Suprapubic skin (tissue), 4 donors: Measurements from ENCODE around the gene RNF44. TPM values are rescaled to one million over a fixed set of nuclear protein-coding genes. Genes with fewer than 3 reads are reported as not detected.

ENCODE experiments used
- DNase-seq, 2 donors: peaks; one replicate each; pipeline ENCODE4 v3.0.0-alpha.2; 2019; ENCODE audit warnings: low spot score in 2 of 2
- H3K27ac ChIP-seq: fragments of 200-600 bp; sonication (generic); one replicate; pipeline ENCODE4 v1.5.1; 2019
- H3K27me3 ChIP-seq: fragments of 200-600 bp; sonication (generic); one replicate; pipeline ENCODE4 v1.5.1; 2019
- H3K36me3 ChIP-seq: fragments of 200-600 bp; sonication (generic); one replicate; pipeline ENCODE4 v1.5.1; 2019
- H3K4me1 ChIP-seq: fragments of 200-600 bp; sonication (generic); one replicate; pipeline ENCODE4 v1.5.1; 2019
- H3K4me3 ChIP-seq: fragments of 200-600 bp; sonication (generic); one replicate; pipeline ENCODE4 v1.5.1; 2019; ENCODE audit warnings: mild to moderate bottlenecking
- H3K9me3 ChIP-seq: fragments of 200-600 bp; sonication (generic); one replicate; pipeline ENCODE4 v1.5.1; 2019
- EP300 ChIP-seq: sonication (generic); formaldehyde crosslinking; IDR thresholded peaks from one replicate; pipeline ENCODE4 v1.6.1; 2017; ENCODE audit warnings: antibody characterized with exemption
- POLR2A ChIP-seq, 2 donors: fragments of 450-650 bp; IDR thresholded peaks; one replicate each; pipeline ENCODE4 v1.6.1; 2017; ENCODE audit warnings: antibody characterized with exemption in 2 of 2, mild to moderate bottlenecking in 2 of 2, moderate library complexity in 2 of 2
- POLR2AphosphoS5 ChIP-seq, 3 donors: sonication (generic); formaldehyde crosslinking; IDR thresholded peaks; one replicate each; pipeline ENCODE4 v1.6.1; 2017; ENCODE audit warnings: antibody characterized with exemption in 3 of 3
- WGBS: methylation state at CpG from one replicate; pipeline ENCODE4 v1.1.5; 2018; 5-methylcytosine and 5-hydroxymethylcytosine counted together
- total RNA-seq, 4 donors: library from RNA; depleted of rRNA; stranded (reverse); fragments of >200 nt; gene quantifications; one replicate each; pipeline ENCODE4 v1.1.0, GENCODE V29; 2016
- TF ChIP-seq, protein P1 (sequence below), 2 donors: fragments of 200-600 bp in 1 of 2; fragments of 450-650 bp in 1 of 2; sonication (generic) in 1 of 2; IDR thresholded peaks; one replicate each; pipeline ENCODE4 v1.5.1; 2016 to 2019; ENCODE audit warnings: antibody characterized with exemption in 2 of 2, mild to moderate bottlenecking in 1 of 2, moderate library complexity in 1 of 2

The RNF44 gene
- total RNA-seq, 4 donors from 2014 or later, result 36.9 to 65.9 (median 46.3) TPM

DNA sequence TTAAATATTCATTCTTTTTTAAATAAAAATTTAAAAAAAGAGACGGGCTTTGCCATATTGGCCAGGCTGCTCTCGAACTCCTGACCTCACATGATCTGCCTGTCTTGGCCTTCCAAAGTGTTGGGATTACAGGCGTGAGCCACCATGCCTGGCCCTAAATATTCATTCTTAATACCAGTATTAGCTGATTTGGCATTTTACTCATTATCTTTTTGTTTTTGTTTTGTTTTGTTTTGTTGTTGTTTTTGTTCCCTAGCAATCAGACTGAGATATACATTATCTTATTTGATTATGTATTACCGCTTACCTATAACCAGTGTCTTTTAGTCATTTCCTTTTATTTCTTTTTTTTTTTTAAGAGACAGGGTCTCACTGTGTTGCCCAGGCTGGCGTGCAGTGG is 37.9 kb downstream of the RNF44 start:
- Histone ChIP-seq H3K4me3 (no peak overlapping the region), H3K27me3 (no peaks in the 10 kb centered on the region), H3K9me3 (no peaks in the 10 kb centered on the region), H3K4me1 (no peaks in the 10 kb centered on the region), H3K36me3 (peaks cover 98% of the 10 kb centered on the region), H3K27ac (no peak overlapping the region)
- DNase-seq, result no peak
- TF ChIP-seq POLR2AphosphoS5 (IDR thresholded peaks at IDR 0.05) (no peak), POLR2A (IDR thresholded peaks at IDR 0.05) (no peak), EP300 (no peak)
- TF ChIP-seq, protein P1, sequence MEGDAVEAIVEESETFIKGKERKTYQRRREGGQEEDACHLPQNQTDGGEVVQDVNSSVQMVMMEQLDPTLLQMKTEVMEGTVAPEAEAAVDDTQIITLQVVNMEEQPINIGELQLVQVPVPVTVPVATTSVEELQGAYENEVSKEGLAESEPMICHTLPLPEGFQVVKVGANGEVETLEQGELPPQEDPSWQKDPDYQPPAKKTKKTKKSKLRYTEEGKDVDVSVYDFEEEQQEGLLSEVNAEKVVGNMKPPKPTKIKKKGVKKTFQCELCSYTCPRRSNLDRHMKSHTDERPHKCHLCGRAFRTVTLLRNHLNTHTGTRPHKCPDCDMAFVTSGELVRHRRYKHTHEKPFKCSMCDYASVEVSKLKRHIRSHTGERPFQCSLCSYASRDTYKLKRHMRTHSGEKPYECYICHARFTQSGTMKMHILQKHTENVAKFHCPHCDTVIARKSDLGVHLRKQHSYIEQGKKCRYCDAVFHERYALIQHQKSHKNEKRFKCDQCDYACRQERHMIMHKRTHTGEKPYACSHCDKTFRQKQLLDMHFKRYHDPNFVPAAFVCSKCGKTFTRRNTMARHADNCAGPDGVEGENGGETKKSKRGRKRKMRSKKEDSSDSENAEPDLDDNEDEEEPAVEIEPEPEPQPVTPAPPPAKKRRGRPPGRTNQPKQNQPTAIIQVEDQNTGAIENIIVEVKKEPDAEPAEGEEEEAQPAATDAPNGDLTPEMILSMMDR (IDR thresholded peaks at IDR 0.05), result no peak
- WGBS, result 94% methylated on average over 5 of the region's 5 CpGs

DNA sequence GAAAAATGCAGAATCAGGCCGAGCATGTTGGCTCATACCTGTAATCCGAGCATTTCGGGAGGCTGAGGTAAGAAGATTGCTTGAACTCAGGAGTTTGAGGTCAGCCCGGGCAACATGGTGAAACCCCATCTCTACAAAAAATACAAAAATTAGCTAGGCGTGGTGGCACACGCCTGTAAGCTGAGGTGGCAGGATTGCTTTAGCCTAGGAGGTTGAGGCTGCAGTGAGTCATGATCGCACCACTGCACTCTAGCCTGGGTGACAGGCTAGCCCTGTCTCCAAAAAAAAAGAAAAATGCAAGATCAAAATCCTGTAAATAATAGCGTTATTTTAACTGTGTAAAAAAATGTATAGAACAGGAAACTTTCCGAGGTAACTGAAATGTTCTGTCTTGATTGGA is 39.4 kb downstream of the RNF44 start:
- DNase-seq, result no peak
- H3K36me3 ChIP-seq, result peaks cover 98% of the 10 kb centered on the region
- no peaks in the 10 kb centered on the region for H3K27me3 ChIP-seq
- H3K9me3 ChIP-seq, result no peaks in the 10 kb centered on the region
- TF ChIP-seq POLR2A (IDR thresholded peaks at IDR 0.05), result no peak
- TF ChIP-seq, protein P1 (IDR thresholded peaks at IDR 0.05), result no peak
- no peak for TF ChIP-seq POLR2AphosphoS5 (IDR thresholded peaks at IDR 0.05)
- no peaks in the 10 kb centered on the region for H3K4me1 ChIP-seq
- H3K27ac ChIP-seq, result no peak overlapping the region
- H3K4me3 ChIP-seq, result no peak overlapping the region
- WGBS, result 66% methylated on average over 9 of the region's 9 CpGs

DNA sequence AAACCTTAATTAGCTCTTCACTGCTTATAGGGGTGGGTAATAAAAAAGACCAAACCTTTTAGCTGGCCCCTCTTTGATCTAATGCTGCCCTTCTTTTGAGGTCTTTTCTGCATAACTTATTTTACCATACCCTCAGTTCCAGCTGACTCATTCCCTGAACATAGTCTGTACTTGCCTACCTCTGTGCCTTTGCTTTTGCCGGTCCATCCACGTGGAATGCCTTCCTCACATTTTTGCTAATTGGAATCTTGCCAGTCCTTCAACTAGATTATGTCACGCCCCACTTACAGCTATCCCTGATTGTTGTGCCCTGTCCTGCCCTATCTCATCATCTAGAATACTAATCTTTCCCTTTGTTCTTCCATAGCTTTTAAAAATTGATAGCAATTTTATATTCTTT is 44.8 kb downstream of the RNF44 start:
- 31% methylated on average over 3 of the region's 3 CpGs for WGBS
- TF ChIP-seq POLR2A (IDR thresholded peaks at IDR 0.05), result no peak
- TF ChIP-seq, protein P1 (IDR thresholded peaks at IDR 0.05), result no peak
- no peak for TF ChIP-seq POLR2AphosphoS5 (IDR thresholded peaks at IDR 0.05)
- no peak for TF ChIP-seq EP300
- no peaks in the 10 kb centered on the region for H3K9me3 ChIP-seq
- no peak overlapping the region for H3K4me3 ChIP-seq
- peaks cover 86% of the 10 kb centered on the region for H3K36me3 ChIP-seq
- peaks cover 7% of the 10 kb centered on the region for H3K4me1 ChIP-seq
- DNase-seq, result no peak
- no peaks in the 10 kb centered on the region for H3K27me3 ChIP-seq
- H3K27ac ChIP-seq, result no peak overlapping the region

DNA sequence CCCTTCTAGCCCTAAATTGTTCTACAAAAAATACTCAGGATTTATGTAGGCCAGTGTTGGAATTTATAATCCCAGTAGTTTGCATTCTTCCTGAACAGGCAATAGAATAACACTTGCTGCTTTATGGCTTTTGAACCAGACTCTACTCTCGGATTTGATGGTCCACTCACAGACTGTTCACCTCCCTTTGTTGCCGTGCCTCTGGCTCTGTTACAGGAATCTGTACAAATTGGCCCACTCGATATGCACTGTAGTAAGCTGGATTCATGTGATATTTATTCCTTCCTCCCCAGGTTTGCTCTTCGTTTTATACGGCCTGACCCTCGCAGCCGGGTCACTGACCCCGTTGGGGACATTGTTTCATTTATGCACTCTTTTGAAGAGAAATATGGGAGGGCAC is 45.3 kb downstream of the RNF44 start:
- Histone ChIP-seq H3K9me3 (no peaks in the 10 kb centered on the region), H3K27ac (no peak overlapping the region), H3K4me3 (no peak overlapping the region), H3K4me1 (peaks cover 7% of the 10 kb centered on the region), H3K36me3 (peaks cover 86% of the 10 kb centered on the region), H3K27me3 (no peaks in the 10 kb centered on the region)
- TF ChIP-seq, protein P1 (IDR thresholded peaks at IDR 0.05), result no peak
- TF ChIP-seq POLR2AphosphoS5 (IDR thresholded peaks at IDR 0.05), result no peak
- TF ChIP-seq POLR2A (IDR thresholded peaks at IDR 0.05), result no peak
- TF ChIP-seq EP300, result no peak
- WGBS, result 65% methylated on average over 8 of the region's 8 CpGs
- DNase-seq, result no peak

DNA sequence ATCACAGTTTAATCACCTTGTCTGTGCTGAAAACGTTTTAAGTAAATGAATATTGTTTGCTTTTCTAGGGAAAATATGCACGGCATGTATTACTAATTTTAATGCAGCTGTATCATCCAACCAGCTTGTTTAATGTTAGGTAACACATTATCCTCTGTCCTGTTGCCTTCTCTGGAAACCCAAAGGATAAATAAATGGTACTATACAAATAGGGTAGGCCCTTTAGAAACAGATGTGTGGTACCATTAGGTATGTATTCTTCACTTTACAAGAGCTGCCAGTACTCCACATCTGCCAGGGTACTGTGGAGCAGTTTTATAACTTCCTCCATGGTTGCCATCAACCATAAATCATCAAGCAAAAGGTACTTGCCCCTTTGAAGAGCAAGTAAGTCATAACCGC is 46.1 kb downstream of the RNF44 start:
- H3K36me3 ChIP-seq, result peaks cover 86% of the 10 kb centered on the region
- no peak overlapping the region for H3K27ac ChIP-seq
- 72% methylated on average over 3 of the region's 3 CpGs for WGBS
- H3K4me1 ChIP-seq, result peaks cover 7% of the 10 kb centered on the region
- no peaks in the 10 kb centered on the region for H3K27me3 ChIP-seq
- TF ChIP-seq, protein P1 (IDR thresholded peaks at IDR 0.05), result no peak
- TF ChIP-seq POLR2AphosphoS5 (IDR thresholded peaks at IDR 0.05) (no peak), EP300 (no peak), POLR2A (IDR thresholded peaks at IDR 0.05) (no peak)
- H3K4me3 ChIP-seq, result no peak overlapping the region
- no peak for DNase-seq
- H3K9me3 ChIP-seq, result no peaks in the 10 kb centered on the region
